Activated CD4-positive, alpha-beta T cell treated with anti-CD3 and anti-CD28 coated beads, Interleukin-2, amount 10 ng/mL, durations not matched to agents 7 days and 5 days (primary cell): Measurements from ENCODE around the gene TAOK2. TPM values are rescaled to one million over a fixed set of nuclear protein-coding genes. Genes with fewer than 3 reads are reported as not detected.

Experiments
- CTCF ChIA-PET: fragments of 350-600 bp; sonication (Branson Sonifier 250); formaldehyde crosslinking; loops from one replicate; lab custom pipeline; 2021; ENCODE audit warnings: antibody characterized with exemption; lab: Charles Lee
- POLR2A ChIA-PET: fragments of 350-600 bp; sonication (Branson Sonifier 250); formaldehyde crosslinking; loops from one replicate; lab custom pipeline; 2021; ENCODE audit warnings: antibody characterized with exemption; lab: Charles Lee
- DNase-seq: peaks from one replicate; pipeline ENCODE4 v3.0.0-alpha.2; 2020
- H3K27ac Mint-ChIP-seq: one replicate; pipeline ENCODE4 v1.8.0; 2021; ENCODE audit warnings: mild to moderate bottlenecking, moderate library complexity, mixed read lengths
- H3K27me3 Mint-ChIP-seq: one replicate; pipeline ENCODE4 v1.8.0; 2021; ENCODE audit warnings: mixed read lengths
- H3K36me3 Mint-ChIP-seq: one replicate; pipeline ENCODE4 v1.8.0; 2021; ENCODE audit warnings: low read depth, mixed read lengths
- H3K4me1 Mint-ChIP-seq: one replicate; pipeline ENCODE4 v1.8.0; 2021; ENCODE audit warnings: mixed read lengths
- H3K4me3 Mint-ChIP-seq: one replicate; pipeline ENCODE4 v1.8.0; 2021; ENCODE audit warnings: mild to moderate bottlenecking, moderate library complexity, mixed read lengths
- H3K9me3 Mint-ChIP-seq: one replicate; pipeline ENCODE4 v1.8.0; 2021; ENCODE audit warnings: mixed read lengths
- total RNA-seq, 2 experiments: library from RNA; stranded (reverse); gene quantifications; one replicate each; pipeline ENCODE4 v1.2.3, GENCODE V29; 2021

The TAOK2 gene
- total RNA-seq, 2 experiments from 2014 or later: 47.7 to 48.8 TPM

- CTCF ChIA-PET: interaction anchor here (1.1 to 1.8 kb wide), 3 partner anchors 11 to 47 kb away, joined by 3 to 9 read pairs (median 3); partner anchors contain the start of genes TAOK2 and TMEM219
- H3K36me3 Mint-ChIP-seq: peaks cover 54% of the 10 kb centered on the region
- H3K4me1 Mint-ChIP-seq: no peaks in the 10 kb centered on the region
Observed at GRCh38 chr16:29984764-29985147, 11.1 kb downstream of the TAOK2 start.

DNA sequence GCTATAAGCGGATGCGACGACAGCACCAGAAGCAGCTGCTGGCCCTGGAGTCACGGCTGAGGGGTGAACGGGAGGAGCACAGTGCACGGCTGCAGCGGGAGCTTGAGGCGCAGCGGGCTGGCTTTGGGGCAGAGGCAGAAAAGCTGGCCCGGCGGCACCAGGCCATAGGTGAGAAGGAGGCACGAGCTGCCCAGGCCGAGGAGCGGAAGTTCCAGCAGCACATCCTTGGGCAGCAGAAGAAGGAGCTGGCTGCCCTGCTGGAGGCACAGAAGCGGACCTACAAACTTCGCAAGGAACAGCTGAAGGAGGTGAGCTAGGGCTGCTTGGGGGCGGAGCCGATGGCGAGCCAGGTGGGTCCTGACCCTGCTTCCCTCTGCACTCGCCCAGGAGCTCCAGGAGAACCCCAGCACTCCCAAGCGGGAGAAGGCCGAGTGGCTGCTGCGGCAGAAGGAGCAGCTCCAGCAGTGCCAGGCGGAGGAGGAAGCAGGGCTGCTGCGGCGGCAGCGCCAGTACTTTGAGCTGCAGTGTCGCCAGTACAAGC lies 11.7 kb downstream of the TAOK2 start:
- Mint-ChIP-seq H3K4me1 (no peaks in the 10 kb centered on the region), H3K4me3 (no peak overlapping the region), H3K9me3 (no peaks in the 10 kb centered on the region), H3K27ac (no peak overlapping the region), H3K36me3 (peaks cover 50% of the 10 kb centered on the region), H3K27me3 (no peaks in the 10 kb centered on the region)
- ChIA-PET CTCF (interaction anchor here (0.9 to 1.8 kb wide), 6 partner anchors 12 to 285 kb away, joined by 3 to 9 read pairs (median 3); partner anchors contain the start of genes TAOK2 and TMEM219), POLR2A (interaction anchor here (0.6 kb wide), 1 partner anchor 346 kb away, joined by 6 read pairs; no protein-coding TSS in a partner anchor)
- DNase-seq: no peak

More at GRCh38 chr16:29984764-29985147, 11.1 kb downstream of the TAOK2 start:
- Mint-ChIP-seq H3K27ac (no peak overlapping the region), H3K4me3 (no peak overlapping the region), H3K27me3 (no peaks in the 10 kb centered on the region), H3K9me3 (no peaks in the 10 kb centered on the region)
- POLR2A ChIA-PET: no interaction called here
- no peak for DNase-seq

GRCh38 chr16:29986231-29986630 lies 12.6 kb downstream of the TAOK2 start:
- CTCF ChIA-PET: interaction anchor here (0.9 to 1.8 kb wide), 5 partner anchors 13 to 286 kb away, joined by 3 to 9 read pairs (median 3); partner anchors contain the start of gene TAOK2
- Mint-ChIP-seq H3K27me3 (no peaks in the 10 kb centered on the region), H3K4me1 (no peaks in the 10 kb centered on the region), H3K4me3 (no peak overlapping the region), H3K9me3 (no peaks in the 10 kb centered on the region), H3K27ac (no peak overlapping the region), H3K36me3 (peaks cover 49% of the 10 kb centered on the region)
- no peak for DNase-seq
- POLR2A ChIA-PET: no interaction called here

- Mint-ChIP-seq H3K36me3 (peaks cover 48% of the 10 kb centered on the region), H3K27ac (no peak overlapping the region), H3K9me3 (no peaks in the 10 kb centered on the region), H3K4me3 (no peak overlapping the region), H3K27me3 (no peaks in the 10 kb centered on the region), H3K4me1 (no peaks in the 10 kb centered on the region)
- POLR2A ChIA-PET: no interaction called here
- no peak for DNase-seq
- CTCF ChIA-PET: interaction anchor here (1.0 kb wide), 1 partner anchor 21 kb away, joined by 3 read pairs; no protein-coding TSS in a partner anchor
Observed at GRCh38 chr16:29986931-29987330, 13.3 kb downstream of the TAOK2 start.

- no peak for DNase-seq
- H3K36me3 Mint-ChIP-seq: peaks cover 49% of the 10 kb centered on the region
- H3K9me3 Mint-ChIP-seq: no peaks in the 10 kb centered on the region
- CTCF ChIA-PET: interaction anchor here (1.0 kb wide), 1 partner anchor 22 kb away, joined by 3 read pairs; no protein-coding TSS in a partner anchor
- H3K4me3 Mint-ChIP-seq: no peak overlapping the region
- H3K27me3 Mint-ChIP-seq: no peaks in the 10 kb centered on the region
- POLR2A ChIA-PET: no interaction called here
- H3K4me1 Mint-ChIP-seq: peaks cover 2% of the 10 kb centered on the region
- H3K27ac Mint-ChIP-seq: no peak overlapping the region
Observed at GRCh38 chr16:29987371-29988085, 13.9 kb downstream of the TAOK2 start.

- Mint-ChIP-seq H3K4me1 (peaks cover 2% of the 10 kb centered on the region), H3K27me3 (no peaks in the 10 kb centered on the region), H3K4me3 (no peak overlapping the region), H3K36me3 (peaks cover 44% of the 10 kb centered on the region), H3K9me3 (no peaks in the 10 kb centered on the region), H3K27ac (no peak overlapping the region)
- POLR2A ChIA-PET: no interaction called here
- DNase-seq: no peak
- CTCF ChIA-PET: interaction anchor here (0.8 to 1.3 kb wide), 4 partner anchors 9 to 65 kb away, joined by 3 to 5 read pairs (median 4); no protein-coding TSS in a partner anchor
Observed at GRCh38 chr16:29988346-29989075, 14.8 kb downstream of the TAOK2 start.

GRCh38 chr16:29989111-29989858 lies 15.6 kb downstream of the TAOK2 start:
- ChIA-PET POLR2A (no interaction called here), CTCF (interaction anchor here (0.8 to 1.3 kb wide), 4 partner anchors 10 to 66 kb away, joined by 3 to 5 read pairs (median 4); no protein-coding TSS in a partner anchor)
- no peak for DNase-seq
- H3K36me3 Mint-ChIP-seq: peaks cover 43% of the 10 kb centered on the region
- H3K27ac Mint-ChIP-seq: no peak overlapping the region
- H3K4me1 Mint-ChIP-seq: peaks cover 9% of the 10 kb centered on the region
- no peaks in the 10 kb centered on the region for H3K27me3 Mint-ChIP-seq
- no peak overlapping the region for H3K4me3 Mint-ChIP-seq
- H3K9me3 Mint-ChIP-seq: no peaks in the 10 kb centered on the region

DNA sequence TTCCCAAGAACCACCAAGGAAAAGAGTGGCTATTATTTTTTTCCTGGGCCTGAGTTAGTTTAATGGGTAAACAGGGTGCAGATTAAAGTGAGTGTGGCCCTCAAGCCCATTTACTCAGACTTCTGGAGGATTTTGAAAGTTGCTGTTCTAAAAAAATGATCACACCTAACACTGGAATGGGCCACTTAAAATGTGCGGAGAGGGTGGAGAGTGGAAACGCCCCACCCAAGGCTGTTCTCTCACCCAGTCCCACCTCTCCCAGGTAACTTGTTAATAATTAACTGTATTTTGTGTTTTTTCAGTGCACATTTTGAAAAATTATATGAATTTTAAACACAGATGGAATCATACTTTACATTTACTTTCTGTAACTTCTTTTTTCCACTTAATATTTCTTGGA lies 16.4 kb downstream of the TAOK2 start:
- ChIA-PET POLR2A (no interaction called here), CTCF (no interaction called here)
- no peak for DNase-seq
- Mint-ChIP-seq H3K27me3 (no peaks in the 10 kb centered on the region), H3K36me3 (peaks cover 41% of the 10 kb centered on the region), H3K9me3 (no peaks in the 10 kb centered on the region), H3K4me1 (peaks cover 16% of the 10 kb centered on the region), H3K4me3 (no peak overlapping the region), H3K27ac (no peak overlapping the region)

- ChIA-PET CTCF (interaction anchor here (1.1 kb wide), 3 partner anchors 10 to 64 kb away, joined by 3 to 4 read pairs (median 4); no protein-coding TSS in a partner anchor), POLR2A (no interaction called here)
- DNase-seq: no peak
- Mint-ChIP-seq H3K9me3 (no peaks in the 10 kb centered on the region), H3K4me3 (no peak overlapping the region), H3K36me3 (peaks cover 40% of the 10 kb centered on the region), H3K27me3 (no peaks in the 10 kb centered on the region), H3K27ac (no peak overlapping the region), H3K4me1 (peaks cover 17% of the 10 kb centered on the region)
Observed at GRCh38 chr16:29990883-29991570, 17.4 kb downstream of the TAOK2 start.

- Mint-ChIP-seq H3K4me3 (no peak overlapping the region), H3K27me3 (no peaks in the 10 kb centered on the region), H3K36me3 (peaks cover 39% of the 10 kb centered on the region), H3K9me3 (no peaks in the 10 kb centered on the region), H3K4me1 (peaks cover 19% of the 10 kb centered on the region), H3K27ac (no peak overlapping the region)
- ChIA-PET CTCF (interaction anchor here (1.1 kb wide), 3 partner anchors 9 to 64 kb away, joined by 3 to 4 read pairs (median 4); no protein-coding TSS in a partner anchor), POLR2A (no interaction called here)
- DNase-seq: no peak
Observed at GRCh38 chr16:29991571-29991904, 17.9 kb downstream of the TAOK2 start.

DNA sequence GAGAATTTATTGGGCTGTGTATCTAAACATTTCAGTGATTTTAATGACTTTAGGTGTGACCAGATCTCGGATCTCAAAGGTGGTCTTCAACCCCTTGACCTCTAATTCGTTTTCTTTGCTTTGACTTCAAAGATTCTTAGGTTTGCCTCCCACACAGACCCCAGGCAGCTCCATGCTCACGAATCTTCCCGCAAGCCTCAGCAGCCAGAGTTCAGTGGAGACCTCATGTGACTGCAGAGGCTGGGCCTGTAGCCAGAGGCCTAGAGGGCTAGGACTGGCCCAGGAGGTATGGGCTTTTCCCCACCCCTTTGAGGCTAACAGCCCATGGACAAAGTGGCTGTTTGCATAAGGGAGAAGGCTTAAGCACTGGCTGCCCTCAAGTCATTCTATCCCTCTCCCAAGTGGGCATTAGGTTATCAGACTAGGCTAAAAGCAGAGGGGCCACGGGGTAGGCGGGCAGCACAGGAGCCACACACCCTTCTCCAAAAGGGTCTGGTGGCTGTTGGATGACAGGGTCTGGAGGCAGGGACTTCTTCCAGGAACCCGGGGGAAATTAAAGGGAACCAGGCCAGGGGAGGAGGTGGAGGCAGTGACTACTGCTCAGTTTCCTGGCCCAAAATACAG lies 18.8 kb downstream of the TAOK2 start:
- peaks cover 25% of the 10 kb centered on the region for H3K4me1 Mint-ChIP-seq
- ChIA-PET CTCF (interaction anchor here (0.9 to 1.3 kb wide), 3 partner anchors 18 to 66 kb away, joined by 3 to 4 read pairs (median 3); partner anchors contain the start of genes KCTD13 and TAOK2), POLR2A (no interaction called here)
- no peaks in the 10 kb centered on the region for H3K9me3 Mint-ChIP-seq
- no peaks in the 10 kb centered on the region for H3K27me3 Mint-ChIP-seq
- peaks cover 39% of the 10 kb centered on the region for H3K36me3 Mint-ChIP-seq
- no peak for DNase-seq
- H3K27ac Mint-ChIP-seq: peak overlapping the region; percentile 75
- H3K4me3 Mint-ChIP-seq: no peak overlapping the region
